Omental fat pad (tissue), 4 donors: ENCODE data around the gene GALNT17. TPM values are rescaled to one million over a fixed set of nuclear protein-coding genes. Genes with fewer than 3 reads are reported as not detected.

ENCODE experiments used
- ATAC-seq: fragments of 150-250 bp; one replicate; pipeline ENCODE4 v1.9.1; 2016; ENCODE audit warnings: mild to moderate bottlenecking, moderate library complexity; ENCODE audit not compliant: low FRiP score
- DNase-seq: peaks from one replicate; pipeline ENCODE4 v3.0.0-alpha.2; 2019; ENCODE audit warnings: low spot score
- total RNA-seq, 4 donors: library from RNA; depleted of rRNA; stranded (reverse); fragments of >200 nt; gene quantifications; one replicate each; pipeline ENCODE4 v1.1.0, GENCODE V29; 2016
- TF ChIP-seq, protein P1 (sequence below), 3 donors: fragments of 450-650 bp; IDR thresholded peaks; one replicate each; pipeline ENCODE4 v1.5.1; 2016 to 2017; ENCODE audit warnings: antibody characterized with exemption in 3 of 3, mild to moderate bottlenecking in 3 of 3, moderate library complexity in 2 of 3

Gene GALNT17
- total RNA-seq: 10 to 100 TPM in 1 of 4 donors, 1 to 10 TPM in 3; 1.6 to 12.6 (median 2.9) TPM

- DNase-seq (no peak), ATAC-seq (no peak)
- TF ChIP-seq, protein P1, sequence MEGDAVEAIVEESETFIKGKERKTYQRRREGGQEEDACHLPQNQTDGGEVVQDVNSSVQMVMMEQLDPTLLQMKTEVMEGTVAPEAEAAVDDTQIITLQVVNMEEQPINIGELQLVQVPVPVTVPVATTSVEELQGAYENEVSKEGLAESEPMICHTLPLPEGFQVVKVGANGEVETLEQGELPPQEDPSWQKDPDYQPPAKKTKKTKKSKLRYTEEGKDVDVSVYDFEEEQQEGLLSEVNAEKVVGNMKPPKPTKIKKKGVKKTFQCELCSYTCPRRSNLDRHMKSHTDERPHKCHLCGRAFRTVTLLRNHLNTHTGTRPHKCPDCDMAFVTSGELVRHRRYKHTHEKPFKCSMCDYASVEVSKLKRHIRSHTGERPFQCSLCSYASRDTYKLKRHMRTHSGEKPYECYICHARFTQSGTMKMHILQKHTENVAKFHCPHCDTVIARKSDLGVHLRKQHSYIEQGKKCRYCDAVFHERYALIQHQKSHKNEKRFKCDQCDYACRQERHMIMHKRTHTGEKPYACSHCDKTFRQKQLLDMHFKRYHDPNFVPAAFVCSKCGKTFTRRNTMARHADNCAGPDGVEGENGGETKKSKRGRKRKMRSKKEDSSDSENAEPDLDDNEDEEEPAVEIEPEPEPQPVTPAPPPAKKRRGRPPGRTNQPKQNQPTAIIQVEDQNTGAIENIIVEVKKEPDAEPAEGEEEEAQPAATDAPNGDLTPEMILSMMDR (IDR thresholded peaks at IDR 0.05): no peak
These were observed at the start of gene GALNT17 for GRCh38 chr7:71132127-71132376. TSS of gene GALNT17 (plus strand) at chr7:71132144.

GRCh38 chr7:71095266-71095860 is 36.6 kb upstream of the GALNT17 start:
- TF ChIP-seq, protein P1 (IDR thresholded peaks at IDR 0.05): no peak
- no peak for ATAC-seq
- no peak for DNase-seq

DNA sequence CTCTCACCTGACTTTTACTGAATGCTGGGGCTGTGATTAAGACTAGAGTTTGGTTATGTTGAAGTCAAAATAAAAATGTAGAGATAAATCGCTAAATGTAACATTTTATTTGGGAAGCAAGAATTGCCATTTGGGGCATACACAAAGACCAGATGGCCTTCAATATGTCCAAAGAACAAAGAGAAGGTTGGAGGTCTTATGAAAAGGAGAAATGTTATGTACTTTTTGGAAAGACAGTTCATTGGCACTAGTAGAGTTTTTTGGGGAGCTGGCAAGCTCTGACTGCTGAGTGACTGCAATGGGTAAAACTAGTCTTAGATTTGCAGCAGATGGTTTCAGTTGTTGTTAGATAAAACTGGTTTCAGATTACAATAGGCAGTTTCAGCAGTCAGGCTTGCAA is 35.6 kb upstream of the GALNT17 start:
- ATAC-seq: no peak

DNA sequence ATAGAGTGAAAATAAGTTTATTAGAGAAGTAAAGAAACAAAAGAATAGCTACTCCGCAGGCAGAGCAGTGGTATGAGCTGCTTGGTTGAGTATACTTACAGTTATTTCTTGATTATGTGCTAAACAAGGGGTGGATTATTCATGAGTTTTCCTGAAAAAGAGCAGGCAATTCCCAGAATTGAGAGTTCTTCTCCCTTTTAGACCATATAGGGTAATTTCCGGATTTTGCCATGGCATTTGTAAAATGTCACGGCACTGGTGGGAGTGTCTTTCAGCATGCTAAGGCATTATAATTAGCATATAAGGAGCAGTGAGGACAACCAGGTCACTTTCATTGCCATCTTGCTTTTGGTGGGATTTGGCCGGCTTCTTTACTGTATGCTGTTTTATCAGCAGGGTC is 25.7 kb upstream of the GALNT17 start:
- DNase-seq (no peak), ATAC-seq (no peak)
- TF ChIP-seq, protein P1 (IDR thresholded peaks at IDR 0.05): no peak

More for the DNA sequence above, 35.6 kb upstream of the GALNT17 start:
- TF ChIP-seq, protein P1 (IDR thresholded peaks at IDR 0.05): no peak
- no peak for DNase-seq

GRCh38 chr7:71112436-71112835 is 19.5 kb upstream of the GALNT17 start:
- TF ChIP-seq, protein P1 (IDR thresholded peaks at IDR 0.05): no peak
- DNase-seq: no peak
- no peak for ATAC-seq

DNA sequence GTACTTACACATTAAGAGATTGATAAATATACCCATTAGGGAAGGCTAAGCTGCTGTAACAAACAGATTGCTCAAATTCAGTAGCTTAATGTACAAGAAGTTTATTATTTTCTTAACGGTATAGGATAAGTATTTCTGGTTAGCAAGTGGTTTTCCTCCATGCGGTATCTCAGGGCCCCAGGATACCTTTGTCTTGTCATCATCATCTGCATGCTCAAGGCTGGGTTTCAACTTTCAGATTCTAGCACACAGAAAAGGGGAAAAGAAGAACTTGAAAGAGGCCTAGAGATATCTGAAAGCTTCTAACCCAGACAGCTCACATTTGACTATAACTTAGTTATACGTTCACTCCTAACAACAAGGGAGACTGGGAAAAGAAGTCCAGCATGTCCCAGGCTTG is 11.8 kb upstream of the GALNT17 start:
- ATAC-seq (no peak), DNase-seq (no peak)
- TF ChIP-seq, protein P1 (IDR thresholded peaks at IDR 0.05): no peak

- TF ChIP-seq, protein P1 (IDR thresholded peaks at IDR 0.05): no peak
- DNase-seq (no peak), ATAC-seq (no peak)
These were observed 2.8 kb upstream of the GALNT17 start for GRCh38 chr7:71129126-71129525.
